ENCODE measurements around the gene MATN4.

The MATN4 gene

DNA sequence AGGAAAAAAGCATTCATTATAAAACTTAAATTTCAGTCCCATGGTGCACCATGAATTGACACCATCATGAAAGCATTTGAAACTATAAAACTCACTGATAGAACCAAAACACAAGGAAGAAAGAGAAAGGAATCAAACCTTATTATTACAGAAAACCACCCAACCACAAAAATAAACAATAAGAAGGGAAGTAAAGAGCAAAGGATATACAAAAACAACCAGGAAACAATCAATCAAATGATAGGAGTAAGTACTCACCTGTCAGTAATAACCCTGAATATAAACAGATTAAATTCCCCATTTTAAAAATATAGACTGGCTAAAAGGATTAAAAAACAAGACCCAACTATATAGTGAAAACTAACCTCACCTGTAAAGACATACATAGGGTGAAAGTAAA is 59.5 kb downstream of the MATN4 start:
- DNase-seq (ENCODE audit: low spot score), result no peak

DNA sequence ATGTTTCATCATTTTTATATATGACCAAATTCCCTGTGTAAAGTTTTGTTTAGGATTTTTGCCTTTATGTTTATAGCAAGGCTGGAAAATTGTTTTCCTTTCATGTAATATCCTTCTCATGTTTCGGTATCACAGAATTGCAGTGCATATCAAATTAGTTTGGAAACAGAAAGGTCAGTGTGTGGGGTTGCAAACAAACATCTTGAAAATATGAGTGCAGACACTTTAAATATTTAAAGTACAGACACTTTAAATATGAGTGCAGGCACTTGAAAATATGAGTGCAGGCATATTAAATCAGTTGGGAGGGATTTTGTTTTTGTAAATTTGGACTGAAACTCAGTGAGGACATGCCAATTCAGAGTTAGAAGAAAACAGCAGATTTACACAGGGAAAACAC is 60.2 kb downstream of the MATN4 start:
- no peak for DNase-seq (ENCODE audit: low spot score)

DNA sequence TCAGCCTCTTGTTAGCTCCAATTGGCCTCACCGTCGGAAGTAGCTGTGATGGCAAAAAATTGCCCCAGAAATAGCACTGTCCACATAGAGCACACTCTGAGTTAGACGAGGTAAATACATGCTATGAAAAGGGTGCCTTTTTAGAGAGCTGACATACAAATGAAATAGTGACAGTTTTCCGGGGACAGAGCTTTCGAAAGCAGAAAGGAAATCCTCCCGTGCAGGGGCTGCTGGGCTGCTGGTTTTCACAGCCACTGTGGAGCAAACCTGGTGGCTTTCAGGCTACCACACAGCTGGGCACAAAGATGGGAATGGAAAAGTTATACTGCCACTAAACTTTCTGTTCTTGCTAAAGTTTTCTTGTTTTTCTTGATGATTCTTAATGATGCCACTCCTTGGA is 62.0 kb downstream of the MATN4 start:
- no peak for DNase-seq (ENCODE audit: low spot score)
